IMR-90 (cell line): ENCODE results near the gene DPYD. TPM values are rescaled to one million over a fixed set of nuclear protein-coding genes. Genes with fewer than 3 reads are reported as not detected.

ENCODE experiments used
- ATAC-seq: fragments of 200-7000 bp; cut with Tn5 transposase; 2 replicates; pipeline ENCODE4 v1.9.1; 2020; ENCODE audit warnings: low read depth, mild to moderate bottlenecking, moderate library complexity
- BruUV-seq: library from RNA; stranded (reverse); fragments of 400-500 nt; replicated peaks from 2 replicates; lab custom pipeline; 2021; lab: Mats Ljungman, UMichigan
- CTCF ChIA-PET: fragments of 300-600 bp; formaldehyde crosslinking; extraction: SDS; loops from one replicate; lab custom pipeline; 2021; ENCODE audit warnings: antibody characterized with exemption; lab: Yijun Ruan, JAX
- POLR2A ChIA-PET: fragments of 300-600 bp; sonication (Branson Sonifier 250); formaldehyde crosslinking; loops from one replicate; lab custom pipeline; 2022; ENCODE audit warnings: antibody characterized with exemption; ENCODE audit not compliant: unreplicated experiment; lab: Charles Lee
- DNase-seq: peaks from one replicate; pipeline ENCODE4 v3.0.0; 2013
- H2AFZ ChIP-seq: replicated peaks from 2 replicates; pipeline ENCODE3; 2013; ENCODE audit warnings: low read length, mild to moderate bottlenecking; ENCODE audit not compliant: poor library complexity
- H2AK5ac ChIP-seq: 2 replicates; pipeline ENCODE4 v1.6.1; 2013; ENCODE audit warnings: low read depth, low read length, inconsistent platforms
- H2AK9ac ChIP-seq: replicated peaks from 2 replicates; pipeline ENCODE3; 2013; ENCODE audit warnings: mild to moderate bottlenecking, low read depth, low read length, moderate library complexity; ENCODE audit not compliant: poor library complexity
- H2BK120ac ChIP-seq: 2 replicates; pipeline ENCODE4 v1.6.1; 2013; ENCODE audit warnings: low read depth, low read length, inconsistent platforms
- H2BK15ac ChIP-seq: 3 replicates; pipeline ENCODE4 v1.6.1; 2013; ENCODE audit warnings: low read depth, low read length, inconsistent platforms
- H2BK20ac ChIP-seq: 2 replicates; pipeline ENCODE4 v1.6.1; 2013; ENCODE audit warnings: low read depth, mild to moderate bottlenecking, inconsistent platforms, low read length, moderate library complexity
- H2BK5ac ChIP-seq: 2 replicates; pipeline ENCODE4 v1.6.1; 2013; ENCODE audit warnings: mild to moderate bottlenecking, low read depth, low read length, inconsistent platforms; ENCODE audit not compliant: poor library complexity, severe bottlenecking
- H3K14ac ChIP-seq: replicated peaks from 2 replicates; pipeline ENCODE4 v1.6.1; 2013; ENCODE audit warnings: low read depth, low read length, inconsistent platforms
- H3K18ac ChIP-seq: 2 replicates; pipeline ENCODE4 v1.6.1; 2013; ENCODE audit warnings: low read depth, low read length, control low read depth
- H3K23ac ChIP-seq: 2 replicates; pipeline ENCODE4 v1.6.1; 2013; ENCODE audit warnings: low read depth, low read length, inconsistent platforms
- H3K27ac ChIP-seq: 2 replicates; pipeline ENCODE4 v1.5.1; 2013; ENCODE audit warnings: mild to moderate bottlenecking, control low read depth, low read length; ENCODE audit not compliant: insufficient read depth
- H3K27me3 ChIP-seq: 2 replicates; pipeline ENCODE4 v1.6.1; 2013; ENCODE audit warnings: low read length; ENCODE audit not compliant: control insufficient read depth, insufficient read depth
- H3K36me3 ChIP-seq: 2 replicates; pipeline ENCODE4 v1.6.1; 2013; ENCODE audit warnings: low read length, mixed read lengths; ENCODE audit not compliant: control insufficient read depth, insufficient read depth
- H3K4ac ChIP-seq: 2 replicates; pipeline ENCODE4 v1.6.1; 2013; ENCODE audit warnings: low read depth, low read length, inconsistent platforms
- H3K4me1 ChIP-seq: 2 replicates; pipeline ENCODE4 v1.6.1; 2013; ENCODE audit warnings: low read length, mixed read lengths; ENCODE audit not compliant: control insufficient read depth, insufficient read depth
- H3K4me2 ChIP-seq: 2 replicates; pipeline ENCODE4 v1.6.1; 2013; ENCODE audit warnings: low read depth, mild to moderate bottlenecking, control low read depth, low read length, moderate library complexity
- H3K4me3 ChIP-seq: 2 replicates; pipeline ENCODE4 v1.5.1; 2013; ENCODE audit warnings: low read depth, mild to moderate bottlenecking, control low read depth, low read length, moderate library complexity; ENCODE audit not compliant: insufficient read depth
- H3K56ac ChIP-seq: 2 replicates; pipeline ENCODE4 v1.6.1; 2013; ENCODE audit warnings: low read length, inconsistent platforms; ENCODE audit not compliant: insufficient read depth; ENCODE audit errors: extremely low read depth
- H3K79me1 ChIP-seq, 2 experiments: 2 replicates each; pipeline ENCODE4 v1.6.1; 2013; ENCODE audit warnings: low read length in 2 of 2, inconsistent platforms in 1 of 2, low read depth in 1 of 2
- H3K9ac ChIP-seq: 2 replicates; pipeline ENCODE4 v1.6.1; 2013; ENCODE audit warnings: low read depth, low read length, control low read depth
- H3K9me1 ChIP-seq: 2 replicates; pipeline ENCODE4 v1.6.1; 2013; ENCODE audit warnings: low read length, inconsistent platforms; ENCODE audit not compliant: insufficient read depth
- H3K9me3 ChIP-seq: 2 replicates; pipeline ENCODE4 v1.6.1; 2013; ENCODE audit warnings: low read length; ENCODE audit not compliant: control insufficient read depth, insufficient read depth
- H4K20me1 ChIP-seq: 2 replicates; pipeline ENCODE4 v1.6.1; 2013; ENCODE audit warnings: low read length, inconsistent platforms; ENCODE audit not compliant: insufficient read depth
- H4K5ac ChIP-seq: 2 replicates; pipeline ENCODE4 v1.6.1; 2013; ENCODE audit warnings: mild to moderate bottlenecking, low read depth, low read length, control low read depth
- H4K8ac ChIP-seq, 2 experiments: 2 replicates each; pipeline ENCODE4 v1.6.1; 2013; ENCODE audit warnings: low read depth in 2 of 2, low read length in 2 of 2, control low read depth in 1 of 2, inconsistent platforms in 1 of 2
- H4K91ac ChIP-seq: 2 replicates; pipeline ENCODE4 v1.6.1; 2013; ENCODE audit warnings: low read depth, low read length, inconsistent platforms; ENCODE audit not compliant: insufficient read depth
- CEBPB ChIP-seq: IDR thresholded peaks from 2 replicates; pipeline ENCODE4 v1.6.1; 2012; ENCODE audit warnings: low read depth, low read length, improper control_type of control experiment
- MAFK ChIP-seq: IDR thresholded peaks from 2 replicates; pipeline ENCODE4 v1.6.1; 2012; ENCODE audit warnings: low read depth, low read length, improper control_type of control experiment
- POLR2A ChIP-seq: IDR thresholded peaks from 2 replicates; pipeline ENCODE4 v1.6.1; 2012; ENCODE audit warnings: mild to moderate bottlenecking, low read depth, low read length
- RAD21 ChIP-seq: IDR thresholded peaks from 2 replicates; pipeline ENCODE4 v1.6.1; 2012; ENCODE audit warnings: low read length, improper control_type of control experiment
- RCOR1 ChIP-seq: IDR thresholded peaks from 2 replicates; pipeline ENCODE4 v1.6.1; 2012; ENCODE audit warnings: mild to moderate bottlenecking, low read length, improper control_type of control experiment; ENCODE audit not compliant: insufficient replicate concordance
- SMC3 ChIP-seq: fragments of 150-350 bp; IDR thresholded peaks from 2 replicates; pipeline ENCODE4 v1.6.1; 2016; ENCODE audit warnings: low read depth, mild to moderate bottlenecking, antibody characterized with exemption, low read length, moderate library complexity
- whole genome bisulfite sequencing, 2 experiments: methylation state at CpG; one replicate each; pipeline versions ENCODE4 v1.1.5 to v1.1.7; 2013; ENCODE audit warnings: missing lambda C conversion rate in 2 of 2; ENCODE audit not compliant: insufficient read length in 1 of 2; ENCODE audit errors: extremely low coverage in 2 of 2; 5-methylcytosine and 5-hydroxymethylcytosine counted together
- dilution Hi-C: fragments of 300-500 bp; cut with HindIII; formaldehyde crosslinking; loops from one replicate; pipeline ENCODE4 v1.14.3; 2018; ENCODE audit warnings: low sequenced_read_pairs; ENCODE audit not compliant: unreplicated experiment
- in situ Hi-C: fragments of 300-500 bp; cut with MboI; formaldehyde crosslinking; loops from 3 replicates; pipeline ENCODE4 v1.14.3; 2019; ENCODE audit warnings: low sequenced_read_pairs, inconsistent platforms, mixed read lengths
- intact Hi-C: fragments of 100-400 bp; cut with micrococcal nuclease; formaldehyde crosslinking; loops from 2 replicates; pipeline ENCODE4 v1.10.0; 2022
- polyA plus RNA-seq, 3 experiments: library from polyadenylated mRNA; depleted of rRNA; stranded (reverse); fragments of >200 nt; gene quantifications; 2 replicates each; pipeline ENCODE4 v1.2.3, GENCODE V29; 2012; ENCODE audit warnings: low replicate concordance in 1 of 3
- total RNA-seq: library from RNA; depleted of rRNA; stranded (reverse); fragments of >200 nt; gene quantifications from 2 replicates; pipeline ENCODE4 v1.2.3, GENCODE V29; 2012
- TF ChIP-seq, protein P1 (sequence below): conservative IDR thresholded peaks from 2 replicates; pipeline ENCODE4 v1.5.1; 2012; ENCODE audit warnings: mild to moderate bottlenecking, low read depth, low read length, improper control_type of control experiment

DPYD gene
- total and polyA plus RNA-seq, 2 of the 4 experiments (the other 2 are of a cell fraction): 9.3 to 47.3 TPM

DNA sequence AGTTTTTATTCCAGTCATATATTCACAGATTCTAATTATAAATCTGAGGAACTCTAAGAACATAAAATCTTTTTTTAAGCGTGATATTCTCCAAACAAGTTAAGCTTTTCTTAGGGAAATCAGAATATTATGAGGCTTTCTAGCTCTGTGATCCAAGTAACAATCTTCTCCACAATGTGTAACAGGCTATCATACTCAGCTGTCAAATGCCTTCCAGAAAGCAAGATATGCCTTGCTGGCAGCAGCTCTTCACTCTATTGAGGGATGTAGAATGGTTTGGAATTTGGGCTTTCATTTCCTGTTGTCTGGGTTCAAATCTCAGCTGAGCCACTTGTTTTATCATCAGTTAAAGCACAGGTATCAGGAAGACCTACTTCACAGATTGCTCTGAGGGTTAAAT, 752.8 kb downstream of the DPYD start:
- no peaks in the 10 kb centered on the region for H3K79me1 ChIP-seq
- no peak overlapping the region for H3K56ac ChIP-seq
- no CpG with 5 or more reads among the region's 1 CpG for WGBS, 2 experiments
- H2BK120ac ChIP-seq: no peak overlapping the region
- no peak overlapping the region for H2BK5ac ChIP-seq
- H3K36me3 ChIP-seq: no peaks in the 10 kb centered on the region
- POLR2A ChIA-PET: no interaction called here
- H3K9me1 ChIP-seq: no peaks in the 10 kb centered on the region
- no peak overlapping the region for H3K4me3 ChIP-seq
- no peak overlapping the region for H4K91ac ChIP-seq
- no TSS peak for BruUV-seq
- CTCF ChIA-PET: no interaction called here
- no peak for ATAC-seq
- no peak overlapping the region for H3K23ac ChIP-seq
- H3K14ac ChIP-seq: no peak overlapping the region
- H3K27me3 ChIP-seq: no peaks in the 10 kb centered on the region
- no peaks in the 10 kb centered on the region for H3K4me1 ChIP-seq
- no peak overlapping the region for H4K8ac ChIP-seq
- in situ Hi-C loops (no loop called here), dilution Hi-C loops (no loop called here), intact Hi-C loops (no loop called here)
- no peak overlapping the region for H2BK20ac ChIP-seq
- H4K20me1 ChIP-seq: no peaks in the 10 kb centered on the region
- H3K9me3 ChIP-seq: peaks cover 2% of the 10 kb centered on the region; the same call in 1 of the 2 replicates
- no peak for DNase-seq
- no peak overlapping the region for H3K4me2 ChIP-seq
- no peak overlapping the region for H3K4ac ChIP-seq
- H3K27ac ChIP-seq: no peak overlapping the region
- no peak overlapping the region for H2BK15ac ChIP-seq
- H2AFZ ChIP-seq: no peak overlapping the region
- no peak overlapping the region for H4K5ac ChIP-seq
- TF ChIP-seq POLR2A (no peak), MAFK (no peak), SMC3 (no peak), RAD21 (no peak), CEBPB (no peak), RCOR1 (no peak)
- TF ChIP-seq, protein P1, sequence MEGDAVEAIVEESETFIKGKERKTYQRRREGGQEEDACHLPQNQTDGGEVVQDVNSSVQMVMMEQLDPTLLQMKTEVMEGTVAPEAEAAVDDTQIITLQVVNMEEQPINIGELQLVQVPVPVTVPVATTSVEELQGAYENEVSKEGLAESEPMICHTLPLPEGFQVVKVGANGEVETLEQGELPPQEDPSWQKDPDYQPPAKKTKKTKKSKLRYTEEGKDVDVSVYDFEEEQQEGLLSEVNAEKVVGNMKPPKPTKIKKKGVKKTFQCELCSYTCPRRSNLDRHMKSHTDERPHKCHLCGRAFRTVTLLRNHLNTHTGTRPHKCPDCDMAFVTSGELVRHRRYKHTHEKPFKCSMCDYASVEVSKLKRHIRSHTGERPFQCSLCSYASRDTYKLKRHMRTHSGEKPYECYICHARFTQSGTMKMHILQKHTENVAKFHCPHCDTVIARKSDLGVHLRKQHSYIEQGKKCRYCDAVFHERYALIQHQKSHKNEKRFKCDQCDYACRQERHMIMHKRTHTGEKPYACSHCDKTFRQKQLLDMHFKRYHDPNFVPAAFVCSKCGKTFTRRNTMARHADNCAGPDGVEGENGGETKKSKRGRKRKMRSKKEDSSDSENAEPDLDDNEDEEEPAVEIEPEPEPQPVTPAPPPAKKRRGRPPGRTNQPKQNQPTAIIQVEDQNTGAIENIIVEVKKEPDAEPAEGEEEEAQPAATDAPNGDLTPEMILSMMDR: no peak
- no peak overlapping the region for H2AK9ac ChIP-seq
- no peak overlapping the region for H3K18ac ChIP-seq
- H3K9ac ChIP-seq: no peak overlapping the region
- H2AK5ac ChIP-seq: no peak overlapping the region
